Liver (tissue), 9 donors: Measurements from ENCODE around the gene LRRC27. TPM values are rescaled to one million over a fixed set of nuclear protein-coding genes. Genes with fewer than 3 reads are reported as not detected.

Experiments used
- DNase-seq: peaks from one replicate; pipeline ENCODE4 v3.0.0-alpha.2; 2017; ENCODE audit warnings: low spot score
- H3K27ac ChIP-seq, 2 donors: one replicate each; pipeline ENCODE4 v1.7.0; 2013; ENCODE audit warnings: inconsistent platforms in 2 of 2, low read length in 2 of 2, control low read depth in 1 of 2, low read depth in 1 of 2, mild to moderate bottlenecking in 1 of 2
- H3K27me3 ChIP-seq, 4 donors: one replicate each; pipeline versions ENCODE4 v1.6.1 to v1.7.0; 2013; ENCODE audit warnings: low read length in 3 of 4, inconsistent platforms in 1 of 4, mild to moderate bottlenecking in 1 of 4, moderate library complexity in 1 of 4; ENCODE audit not compliant: control insufficient read depth in 4 of 4, insufficient read depth in 4 of 4
- H3K36me3 ChIP-seq, 4 donors: one replicate each; pipeline versions ENCODE4 v1.6.1 to v1.7.0; 2013; ENCODE audit warnings: low read length in 3 of 4, mild to moderate bottlenecking in 3 of 4, low read depth in 1 of 4, moderate library complexity in 1 of 4; ENCODE audit not compliant: control insufficient read depth in 4 of 4, insufficient read depth in 3 of 4
- H3K4me1 ChIP-seq, 4 donors: one replicate each; pipeline versions ENCODE4 v1.6.1 to v1.7.0; 2013; ENCODE audit warnings: low read length in 3 of 4, mild to moderate bottlenecking in 3 of 4, moderate library complexity in 1 of 4; ENCODE audit not compliant: control insufficient read depth in 4 of 4, insufficient read depth in 4 of 4
- H3K4me3 ChIP-seq, 3 donors: one replicate each; pipeline versions ENCODE4 v1.6.1 to v1.7.0; 2013; ENCODE audit warnings: low read length in 3 of 3, control low read depth in 1 of 3, low read depth in 1 of 3, mild to moderate bottlenecking in 1 of 3
- H3K9ac ChIP-seq, 2 donors: one replicate each; pipeline ENCODE4 v1.7.0; 2013; ENCODE audit warnings: low read length in 2 of 2, mild to moderate bottlenecking in 2 of 2, moderate library complexity in 2 of 2, control low read depth in 1 of 2, low read depth in 1 of 2
- H3K9me3 ChIP-seq, 4 donors: one replicate each; pipeline versions ENCODE4 v1.6.1 to v1.7.0; 2013; ENCODE audit warnings: low read length in 3 of 4; ENCODE audit not compliant: control insufficient read depth in 4 of 4
- EGR1 ChIP-seq, 2 donors: IDR thresholded peaks; 2 replicates each; pipeline ENCODE4 v1.6.1; 2016 to 2018; ENCODE audit warnings: antibody characterized with exemption in 2 of 2, low read depth in 2 of 2
- FOXA1 ChIP-seq: IDR thresholded peaks from 2 replicates; pipeline ENCODE4 v1.6.1; 2016; ENCODE audit warnings: antibody characterized with exemption
- FOXA2 ChIP-seq: IDR thresholded peaks from 2 replicates; pipeline ENCODE4 v1.6.1; 2016; ENCODE audit warnings: antibody characterized with exemption
- GABPA ChIP-seq, 2 donors: IDR thresholded peaks in 1 of 2; conservative IDR thresholded peaks in 1 of 2; 2 replicates each; pipeline ENCODE4 v1.6.1; 2016; ENCODE audit warnings: antibody characterized with exemption in 2 of 2, mild to moderate bottlenecking in 1 of 2, moderate library complexity in 1 of 2
- HNF4A ChIP-seq, 2 donors: conservative IDR thresholded peaks; 2 replicates each; pipeline ENCODE4 v1.6.1; 2016; ENCODE audit warnings: antibody characterized with exemption in 2 of 2, mild to moderate bottlenecking in 2 of 2
- HNF4G ChIP-seq: IDR thresholded peaks from 2 replicates; pipeline ENCODE4 v1.6.1; 2016; ENCODE audit warnings: antibody characterized with exemption
- JUND ChIP-seq, 2 donors: IDR thresholded peaks; 2 replicates each; pipeline ENCODE4 v1.6.1; 2016; ENCODE audit warnings: antibody characterized with exemption in 2 of 2
- NR2F2 ChIP-seq: IDR thresholded peaks from 2 replicates; pipeline ENCODE4 v1.6.1; 2016; ENCODE audit warnings: antibody characterized with exemption
- RAD21 ChIP-seq, 2 donors: IDR thresholded peaks; 2 replicates each; pipeline ENCODE4 v1.6.1; 2016; ENCODE audit warnings: antibody characterized with exemption in 2 of 2, mild to moderate bottlenecking in 2 of 2
- REST ChIP-seq: IDR thresholded peaks from 2 replicates; pipeline ENCODE4 v1.6.1; 2016; ENCODE audit warnings: antibody characterized with exemption, mild to moderate bottlenecking
- RXRA ChIP-seq, 2 donors: IDR thresholded peaks; 2 replicates each; pipeline ENCODE4 v1.6.1; 2017 to 2018; ENCODE audit warnings: antibody characterized with exemption in 2 of 2, mild to moderate bottlenecking in 1 of 2
- SP1 ChIP-seq: IDR thresholded peaks from 2 replicates; pipeline ENCODE4 v1.6.1; 2018; ENCODE audit warnings: antibody characterized with exemption, mild to moderate bottlenecking
- TAF1 ChIP-seq: conservative IDR thresholded peaks from 2 replicates; pipeline ENCODE4 v1.6.1; 2016; ENCODE audit warnings: antibody characterized with exemption, mild to moderate bottlenecking
- YY1 ChIP-seq: IDR thresholded peaks from 2 replicates; pipeline ENCODE4 v1.6.1; 2016; ENCODE audit warnings: antibody characterized with exemption, mild to moderate bottlenecking
- WGBS: extraction: QIAGEN DNeasy Blood & Tissue Kit; methylation state at CpG from one replicate; pipeline ENCODE4 v1.1.7; 2013; 5-methylcytosine and 5-hydroxymethylcytosine counted together
- polyA plus RNA-seq, 2 donors: library from polyadenylated mRNA; stranded (reverse) in 1 of 2; unstranded in 1 of 2; fragments of 200-250 nt in 1 of 2; fragments of >200 nt in 1 of 2; fragmentation: Nextera tagmentation in 1 of 2; extraction: Ambion mirVana in 1 of 2; gene quantifications; one replicate each; pipeline versions ENCODE4 v1.2.1 to v1.2.3, GENCODE V29; 2013 to 2015
- total RNA-seq, 2 donors: library from RNA; depleted of rRNA; stranded (reverse); fragments of >200 nt; gene quantifications; one replicate each; pipeline ENCODE4 v1.2.3, GENCODE V29; 2014
- TF ChIP-seq, protein P1 (sequence below): IDR thresholded peaks from 2 replicates; pipeline ENCODE4 v1.6.1; 2016; ENCODE audit warnings: antibody characterized with exemption
- TF ChIP-seq, protein P2 (sequence below): IDR thresholded peaks from 2 replicates; pipeline ENCODE4 v1.6.1; 2016; ENCODE audit warnings: antibody characterized with exemption
- TF ChIP-seq, protein P3 (sequence below): fragments of 150-350 bp; IDR thresholded peaks from 2 replicates; pipeline ENCODE4 v1.5.1; 2017; ENCODE audit warnings: improper control_type of control experiment, low read depth, low read length; ENCODE audit not compliant: missing input control
- TF ChIP-seq, protein P4 (sequence below): IDR thresholded peaks from 2 replicates; pipeline ENCODE4 v1.6.1; 2016; ENCODE audit warnings: antibody characterized with exemption
- donor health status: healthy.
- donor health status: healthy.
- donor health status: healthy.
- donor health status: healthy.
- donor health status: healthy.

LRRC27 gene
- total and polyA plus RNA-seq, 4 donors = 1.8 to 2.8 (median 2.6) TPM

GRCh38 chr10:132404169-132404880 is 72.3 kb downstream of the LRRC27 start:
- Histone ChIP-seq H3K4me3 (no peak overlapping the region), H3K9ac (no peak overlapping the region), H3K4me1 (peaks cover 0 to 21% (median 9%) of the 10 kb centered on the region in 4 donors), H3K9me3 (no peaks in the 10 kb centered on the region), H3K36me3 (peaks cover 0 to 6% (median 2%) of the 10 kb centered on the region in 4 donors), H3K27ac (no peak overlapping the region), H3K27me3 (no peaks in the 10 kb centered on the region)
- DNase-seq = no peak
- 92% methylated on average over 32 of the region's 32 CpGs for WGBS
- no peak for TF ChIP-seq RAD21 (IDR thresholded peaks at IDR 0.05)
- no peak for TF ChIP-seq RXRA (IDR thresholded peaks at IDR 0.05)
- no peak for TF ChIP-seq GABPA (IDR thresholded peaks at IDR 0.05 in 1 of 2, conservative IDR thresholded peaks at IDR 0.05 in 1 of 2)
- no peak for TF ChIP-seq EGR1 (IDR thresholded peaks at IDR 0.05; ENCODE audit: low read depth in 2 of 2)
- no peak for TF ChIP-seq HNF4A (conservative IDR thresholded peaks at IDR 0.05)
- no peak for TF ChIP-seq FOXA2
- TF ChIP-seq, protein P1, sequence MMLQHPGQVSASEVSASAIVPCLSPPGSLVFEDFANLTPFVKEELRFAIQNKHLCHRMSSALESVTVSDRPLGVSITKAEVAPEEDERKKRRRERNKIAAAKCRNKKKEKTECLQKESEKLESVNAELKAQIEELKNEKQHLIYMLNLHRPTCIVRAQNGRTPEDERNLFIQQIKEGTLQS = no peak
- TF ChIP-seq HNF4G = no peak
- no peak for TF ChIP-seq REST
- no peak for TF ChIP-seq JUND (IDR thresholded peaks at IDR 0.05)
- no peak for TF ChIP-seq SP1
- TF ChIP-seq, protein P2, sequence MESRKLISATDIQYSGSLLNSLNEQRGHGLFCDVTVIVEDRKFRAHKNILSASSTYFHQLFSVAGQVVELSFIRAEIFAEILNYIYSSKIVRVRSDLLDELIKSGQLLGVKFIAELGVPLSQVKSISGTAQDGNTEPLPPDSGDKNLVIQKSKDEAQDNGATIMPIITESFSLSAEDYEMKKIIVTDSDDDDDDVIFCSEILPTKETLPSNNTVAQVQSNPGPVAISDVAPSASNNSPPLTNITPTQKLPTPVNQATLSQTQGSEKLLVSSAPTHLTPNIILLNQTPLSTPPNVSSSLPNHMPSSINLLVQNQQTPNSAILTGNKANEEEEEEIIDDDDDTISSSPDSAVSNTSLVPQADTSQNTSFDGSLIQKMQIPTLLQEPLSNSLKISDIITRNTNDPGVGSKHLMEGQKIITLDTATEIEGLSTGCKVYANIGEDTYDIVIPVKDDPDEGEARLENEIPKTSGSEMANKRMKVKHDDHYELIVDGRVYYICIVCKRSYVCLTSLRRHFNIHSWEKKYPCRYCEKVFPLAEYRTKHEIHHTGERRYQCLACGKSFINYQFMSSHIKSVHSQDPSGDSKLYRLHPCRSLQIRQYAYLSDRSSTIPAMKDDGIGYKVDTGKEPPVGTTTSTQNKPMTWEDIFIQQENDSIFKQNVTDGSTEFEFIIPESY = no peak
- TF ChIP-seq, protein P3, sequence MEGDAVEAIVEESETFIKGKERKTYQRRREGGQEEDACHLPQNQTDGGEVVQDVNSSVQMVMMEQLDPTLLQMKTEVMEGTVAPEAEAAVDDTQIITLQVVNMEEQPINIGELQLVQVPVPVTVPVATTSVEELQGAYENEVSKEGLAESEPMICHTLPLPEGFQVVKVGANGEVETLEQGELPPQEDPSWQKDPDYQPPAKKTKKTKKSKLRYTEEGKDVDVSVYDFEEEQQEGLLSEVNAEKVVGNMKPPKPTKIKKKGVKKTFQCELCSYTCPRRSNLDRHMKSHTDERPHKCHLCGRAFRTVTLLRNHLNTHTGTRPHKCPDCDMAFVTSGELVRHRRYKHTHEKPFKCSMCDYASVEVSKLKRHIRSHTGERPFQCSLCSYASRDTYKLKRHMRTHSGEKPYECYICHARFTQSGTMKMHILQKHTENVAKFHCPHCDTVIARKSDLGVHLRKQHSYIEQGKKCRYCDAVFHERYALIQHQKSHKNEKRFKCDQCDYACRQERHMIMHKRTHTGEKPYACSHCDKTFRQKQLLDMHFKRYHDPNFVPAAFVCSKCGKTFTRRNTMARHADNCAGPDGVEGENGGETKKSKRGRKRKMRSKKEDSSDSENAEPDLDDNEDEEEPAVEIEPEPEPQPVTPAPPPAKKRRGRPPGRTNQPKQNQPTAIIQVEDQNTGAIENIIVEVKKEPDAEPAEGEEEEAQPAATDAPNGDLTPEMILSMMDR = no peak
- TF ChIP-seq, protein P4, sequence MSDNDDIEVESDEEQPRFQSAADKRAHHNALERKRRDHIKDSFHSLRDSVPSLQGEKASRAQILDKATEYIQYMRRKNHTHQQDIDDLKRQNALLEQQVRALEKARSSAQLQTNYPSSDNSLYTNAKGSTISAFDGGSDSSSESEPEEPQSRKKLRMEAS = no peak
- TF ChIP-seq YY1 = no peak
- TF ChIP-seq FOXA1 = no peak
- TF ChIP-seq NR2F2 = no peak
- TF ChIP-seq TAF1 = no peak
